Stromal cell of bone marrow (primary cell): ENCODE measurements around the gene DUSP2.

Source experiments
- DNase-seq: peaks from one replicate; pipeline ENCODE4 v3.0.0-alpha.2; 2012; ENCODE audit warnings: low read depth

The DUSP2 gene

GRCh38 chr2:96145036-96145847 is at the start of gene DUSP2:
Gene DUSP2 (minus strand): TSS chr2:96145440. CDS start chr2:96145354, 86 bp downstream.
- peak; percentile 30 for DNase-seq

- no peak for DNase-seq
Measured at GRCh38 chr2:96191937-96192670, 46.9 kb upstream of the DUSP2 start.

GRCh38 chr2:96188821-96189526 is 43.7 kb upstream of the DUSP2 start:
- DNase-seq, result no peak

- no peak for DNase-seq
Measured at GRCh38 chr2:96186562-96186961, 41.3 kb upstream of the DUSP2 start.

GRCh38 chr2:96185516-96185915 is 40.3 kb upstream of the DUSP2 start:
- DNase-seq, result no peak

- DNase-seq, result no peak
Measured at GRCh38 chr2:96184989-96185388, 39.7 kb upstream of the DUSP2 start.

- no peak for DNase-seq
Measured at GRCh38 chr2:96184188-96184587, 38.9 kb upstream of the DUSP2 start.

GRCh38 chr2:96181529-96181928 is 36.3 kb upstream of the DUSP2 start:
- no peak for DNase-seq

GRCh38 chr2:96180521-96180920 is 35.3 kb upstream of the DUSP2 start:
- no peak for DNase-seq

- DNase-seq, result no peak
Measured at GRCh38 chr2:96180002-96180401, 34.8 kb upstream of the DUSP2 start.

GRCh38 chr2:96176661-96177060 is 31.4 kb upstream of the DUSP2 start:
- no peak for DNase-seq

GRCh38 chr2:96175951-96176350 is 30.7 kb upstream of the DUSP2 start:
- peak; percentile 64 for DNase-seq

- no peak for DNase-seq
Measured at GRCh38 chr2:96174251-96175144, 29.3 kb upstream of the DUSP2 start.

GRCh38 chr2:96171831-96172230 is 26.6 kb upstream of the DUSP2 start:
- no peak for DNase-seq

GRCh38 chr2:96170626-96171025 is 25.4 kb upstream of the DUSP2 start:
- DNase-seq, result no peak

- no peak for DNase-seq
Measured at GRCh38 chr2:96169868-96170507, 24.7 kb upstream of the DUSP2 start.

GRCh38 chr2:96167407-96168013 is 22.3 kb upstream of the DUSP2 start:
- no peak for DNase-seq

- DNase-seq, result no peak
Measured at GRCh38 chr2:96164459-96165184, 19.4 kb upstream of the DUSP2 start.

- DNase-seq, result no peak
Measured at GRCh38 chr2:96163768-96164429, 18.7 kb upstream of the DUSP2 start.

GRCh38 chr2:96163415-96163767 is 18.2 kb upstream of the DUSP2 start:
- DNase-seq, result no peak
